HG03095 (cell line): Measurements from ENCODE around the gene SNAPC3.
"Not testable (repeated sequence)": the region's sequence is repeated elsewhere in the genome, so short reads cannot be mapped to it uniquely, and the experiment has no call there.

Experiments
- ATAC-seq: cut with Tn5 transposase; IDR thresholded peaks from one replicate; pipeline ENCODE4 v1.9.1; 2021; ENCODE audit warnings: moderate library complexity; ENCODE audit not compliant: unreplicated experiment

SNAPC3 gene

DNA sequence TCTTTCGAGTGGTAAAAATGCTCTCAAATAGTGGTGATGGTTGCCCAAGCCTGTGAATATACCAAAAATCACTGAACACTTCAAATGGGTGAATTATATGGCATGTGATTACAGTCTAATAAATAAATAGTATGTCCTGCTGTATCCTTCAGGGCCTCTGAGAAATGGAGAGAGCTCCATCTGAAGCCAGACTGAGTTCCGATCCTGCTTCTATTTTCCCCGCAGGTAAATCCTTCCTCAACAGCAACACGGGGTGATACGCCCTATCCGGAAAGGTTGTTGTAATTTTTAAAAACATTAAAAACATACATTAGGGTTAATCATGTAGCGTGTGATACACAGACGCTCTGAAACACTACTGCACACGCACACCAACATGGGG is 695 bp upstream of the SNAPC3 start:
- no peak for ATAC-seq

- no peak for ATAC-seq
These were observed 732 bp downstream of the SNAPC3 start for GRCh38 chr9:15423231-15423985.

GRCh38 chr9:15426019-15426418 is 3.3 kb downstream of the SNAPC3 start:
- peak; percentile 45 for ATAC-seq

DNA sequence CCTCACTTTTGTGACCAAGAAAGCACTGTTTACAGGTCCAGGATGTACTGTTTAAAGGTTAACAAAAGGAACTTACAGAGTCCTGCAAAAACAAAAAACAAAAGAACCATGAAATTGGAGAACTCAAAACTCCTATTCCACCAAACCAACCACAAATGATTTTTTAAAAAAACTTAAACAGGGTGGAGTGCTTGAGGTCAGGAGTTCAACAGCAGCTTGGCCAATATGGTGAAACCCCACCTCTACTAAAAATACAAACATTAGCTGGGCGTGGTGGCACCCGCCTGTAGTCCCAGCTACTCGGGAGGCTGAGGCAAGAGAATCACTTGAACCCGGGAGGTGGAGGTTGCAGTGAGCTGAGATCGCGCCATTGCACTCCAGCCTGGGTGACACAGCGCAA is 5.0 kb downstream of the SNAPC3 start:
- ATAC-seq = not testable (repeated sequence)

- no peak for ATAC-seq
These were observed 8.5 kb downstream of the SNAPC3 start for GRCh38 chr9:15430920-15431844.

GRCh38 chr9:15433191-15433590 is 10.5 kb downstream of the SNAPC3 start:
- ATAC-seq = no peak

DNA sequence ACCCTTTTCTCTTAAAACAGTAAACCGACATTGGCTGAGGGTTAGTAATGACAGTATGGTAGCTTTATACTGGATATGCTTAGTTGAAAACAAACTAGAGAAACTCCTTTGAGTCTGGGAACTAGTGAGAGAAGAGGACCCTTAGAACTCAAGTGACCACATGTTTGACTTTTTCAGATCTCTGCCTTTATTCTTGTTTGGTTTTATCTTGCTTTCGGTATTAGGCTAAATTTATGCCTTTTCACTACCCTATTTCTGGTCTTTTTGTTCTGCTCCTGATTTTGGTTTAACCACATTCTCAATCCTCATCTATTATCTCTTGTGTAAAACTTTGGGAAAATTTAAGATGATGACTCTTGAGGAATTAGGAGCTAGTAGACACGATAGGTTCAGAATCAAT is 11.0 kb downstream of the SNAPC3 start:
- ATAC-seq = peak; percentile 83

GRCh38 chr9:15438891-15439290 is 16.2 kb downstream of the SNAPC3 start:
- no peak for ATAC-seq

DNA sequence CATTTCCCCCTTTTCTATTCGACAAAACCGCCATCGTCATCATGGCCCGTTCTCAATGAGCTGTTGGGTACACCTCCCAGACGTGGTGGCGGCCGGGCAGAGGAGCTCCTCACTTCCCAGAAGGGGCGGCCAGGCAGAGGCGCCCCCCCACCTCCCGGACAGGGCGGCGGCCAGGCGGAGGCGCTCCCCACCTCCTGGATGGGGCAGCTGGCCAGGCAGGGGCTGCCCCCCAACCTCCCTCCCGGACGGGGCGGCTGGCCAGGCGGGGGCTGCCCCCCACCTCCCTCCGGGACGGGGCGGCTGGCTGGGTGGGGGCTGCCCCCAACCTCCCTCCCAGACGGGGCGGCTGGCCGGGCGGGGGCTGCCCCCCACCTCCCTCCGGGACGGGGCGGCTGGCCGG is 19.2 kb downstream of the SNAPC3 start:
- ATAC-seq = not testable (repeated sequence)

DNA sequence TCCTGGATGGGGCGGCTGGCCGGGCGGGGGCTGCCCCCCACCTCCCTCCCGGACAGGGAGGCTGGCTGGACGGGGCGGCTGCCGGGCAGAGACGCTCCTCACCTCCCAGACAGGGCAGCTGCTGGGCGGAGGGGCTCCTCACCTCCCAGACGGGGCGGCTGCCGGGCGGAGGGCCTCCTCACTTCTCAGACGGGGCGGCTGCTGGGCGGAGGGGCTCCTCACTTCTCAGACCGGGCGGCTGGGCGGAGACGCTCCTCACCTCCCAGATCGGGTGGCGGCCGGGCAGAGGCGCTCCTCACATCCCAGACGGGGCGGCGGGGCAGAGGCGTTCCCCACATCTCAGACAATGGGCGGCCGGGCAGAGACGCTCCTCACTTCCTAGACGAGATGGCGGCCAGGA is 19.6 kb downstream of the SNAPC3 start:
- ATAC-seq = not testable (repeated sequence)

GRCh38 chr9:15444141-15444540 is 21.5 kb downstream of the SNAPC3 start:
- ATAC-seq = no peak

DNA sequence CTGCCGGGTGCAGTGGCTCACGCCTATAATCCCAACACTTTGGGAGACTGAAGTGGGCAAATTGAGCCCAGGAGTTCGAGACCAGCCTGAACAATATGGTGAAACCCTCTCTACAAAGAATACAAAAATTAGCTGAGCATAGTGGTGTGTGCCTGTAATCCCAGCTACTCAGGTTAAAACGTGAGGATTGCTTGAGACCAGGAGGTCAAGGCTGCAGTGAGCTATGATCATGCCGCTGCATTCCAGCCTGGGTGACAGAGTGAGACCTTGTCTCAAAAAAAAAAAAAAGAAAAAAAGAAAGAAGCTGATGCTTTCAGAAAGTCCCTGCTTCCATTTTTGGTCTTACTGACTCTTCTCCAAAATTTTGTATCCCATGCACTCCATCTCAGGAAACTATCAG is 31.3 kb downstream of the SNAPC3 start:
- no peak for ATAC-seq

DNA sequence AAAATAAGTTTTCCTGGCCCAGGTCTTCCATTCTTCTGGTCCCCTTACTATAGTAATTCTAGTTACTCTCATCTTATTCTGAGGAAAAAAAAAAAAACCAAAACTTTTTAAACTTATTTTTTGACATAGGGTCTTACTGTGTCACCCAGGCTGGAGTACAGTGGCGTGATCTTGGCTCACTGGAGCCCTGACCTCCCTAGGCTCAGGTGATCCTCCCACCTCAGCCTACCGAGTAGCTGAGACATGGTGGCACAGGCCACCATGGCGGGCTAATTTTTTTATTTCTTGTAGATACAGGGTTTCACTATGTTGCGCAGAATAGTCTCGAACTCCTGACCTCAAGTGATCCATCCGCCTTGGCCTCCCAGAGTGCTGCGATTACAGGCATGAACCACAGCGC is 38.4 kb downstream of the SNAPC3 start:
- no peak for ATAC-seq

DNA sequence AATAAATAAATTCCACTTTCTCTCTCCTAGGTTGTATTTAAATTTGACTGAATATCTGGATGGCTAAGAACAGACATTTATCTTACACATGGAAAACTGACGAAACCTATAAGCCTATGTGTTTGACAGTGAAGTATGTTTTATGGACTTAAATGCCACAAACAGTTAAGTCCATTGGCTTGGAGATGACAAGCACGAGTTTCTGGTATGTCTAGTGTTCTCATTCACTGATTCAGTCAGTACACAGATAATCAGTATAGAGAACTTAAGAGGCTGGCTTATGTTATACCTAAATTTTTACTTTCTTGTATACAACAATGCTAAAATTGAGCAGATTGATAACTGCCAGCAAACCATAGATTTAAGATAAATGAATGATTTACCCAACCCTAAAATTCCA is 38.9 kb downstream of the SNAPC3 start:
- no peak for ATAC-seq

- ATAC-seq = no peak
These were observed 45.5 kb downstream of the SNAPC3 start for GRCh38 chr9:15468145-15468544.

- no peak for ATAC-seq
These were observed 46.7 kb downstream of the SNAPC3 start for GRCh38 chr9:15469406-15469805.

DNA sequence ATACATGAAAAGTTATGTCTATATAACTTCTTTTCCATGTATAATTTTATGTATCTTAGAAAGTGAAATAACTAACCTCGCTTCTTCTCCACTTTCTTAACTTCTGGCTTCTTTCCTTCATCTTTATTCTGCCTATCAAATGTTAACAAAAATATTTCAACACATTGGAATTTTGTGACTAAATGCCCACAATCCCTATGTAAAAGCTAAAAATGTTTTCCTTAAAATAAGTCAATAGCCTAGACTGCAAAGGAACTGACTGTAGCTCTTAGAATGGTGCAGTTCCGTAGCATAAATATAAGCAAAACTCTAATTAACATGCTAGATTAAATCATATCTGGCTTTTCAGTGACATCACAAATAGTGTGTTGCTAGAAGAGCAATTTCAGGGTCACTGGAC is 47.2 kb downstream of the SNAPC3 start:
- no peak for ATAC-seq

GRCh38 chr9:15475923-15476536 is 53.4 kb downstream of the SNAPC3 start:
- ATAC-seq = no peak

- no peak for ATAC-seq
These were observed 57.4 kb downstream of the SNAPC3 start for GRCh38 chr9:15480028-15480427.

DNA sequence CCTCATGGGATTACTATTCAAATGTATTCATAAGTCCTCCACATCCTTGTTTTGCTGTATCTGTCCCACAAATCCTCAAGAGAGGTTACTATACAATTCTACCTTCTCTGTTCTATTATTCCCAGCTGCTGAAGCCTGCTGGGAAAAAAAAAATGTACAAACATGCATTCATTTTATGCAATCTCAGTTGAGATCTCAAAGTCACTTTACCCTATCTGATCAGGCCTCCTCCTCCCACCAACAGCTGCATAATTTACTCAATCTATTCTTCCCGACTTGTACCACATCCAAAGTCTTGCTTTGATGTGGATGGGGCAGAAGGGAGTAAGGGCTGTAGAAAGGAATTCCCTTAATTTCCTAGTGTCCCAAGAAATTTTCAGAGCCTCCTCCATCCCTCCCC is 59.5 kb downstream of the SNAPC3 start:
- ATAC-seq = no peak

- no peak for ATAC-seq
These were observed 62.1 kb downstream of the SNAPC3 start for GRCh38 chr9:15484802-15485201.
